RPMI7951 (cell line): ENCODE data around the gene LAMA5. TPM values are rescaled to one million over a fixed set of nuclear protein-coding genes. Genes with fewer than 3 reads are reported as not detected.

Experiments used
- DNase-seq: peaks from one replicate; pipeline ENCODE4 v3.0.0-alpha.2; 2012; ENCODE audit warnings: low read depth
- total RNA-seq: library from RNA; depleted of rRNA; stranded (reverse); fragments of >200 nt; shearing (Covaris generic); gene quantifications from 2 replicates; pipeline ENCODE4 v1.2.3, GENCODE V29; 2014

LAMA5 gene
- total RNA-seq, 1 experiment from 2014 or later: 36.6 TPM

DNA sequence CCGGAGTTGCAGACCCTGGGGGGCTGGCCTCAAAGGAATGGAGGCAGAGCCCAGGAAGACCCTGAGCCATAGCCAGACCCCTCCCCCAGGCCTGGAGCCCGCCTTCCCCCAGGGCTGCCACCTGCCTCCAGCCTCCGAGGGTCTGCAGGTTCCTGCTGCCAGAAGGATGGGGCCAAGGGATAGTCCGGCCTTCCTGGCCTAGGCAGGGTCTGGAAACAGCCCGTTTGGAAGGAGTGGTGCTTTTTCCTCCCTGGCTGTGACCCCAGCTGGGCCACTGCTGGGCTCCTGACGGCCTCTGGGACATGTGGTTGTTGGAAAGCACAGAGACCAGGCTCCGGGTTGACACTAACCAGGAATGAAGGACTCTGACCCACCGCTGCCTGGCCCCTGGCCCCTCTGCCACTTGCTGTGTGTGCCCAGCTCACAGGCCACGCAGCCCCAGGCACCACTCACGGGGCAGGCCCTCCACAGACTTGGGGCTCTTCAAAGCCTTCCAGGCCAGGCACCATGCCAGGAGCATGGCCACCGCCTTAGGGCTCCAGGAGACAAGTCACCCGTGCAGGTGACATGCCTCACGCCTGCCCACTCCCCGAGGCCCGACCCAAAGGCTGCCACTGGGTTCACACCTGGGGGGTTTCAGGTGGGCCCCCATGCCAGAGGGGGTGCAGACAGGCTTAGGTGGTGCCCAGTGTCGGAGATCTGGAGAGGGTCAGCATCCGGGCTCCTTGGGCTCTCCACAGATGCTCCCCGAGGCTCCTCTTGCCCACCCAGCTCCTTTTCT, 3.9 kb upstream of the LAMA5 start:
- no peak for DNase-seq

DNA sequence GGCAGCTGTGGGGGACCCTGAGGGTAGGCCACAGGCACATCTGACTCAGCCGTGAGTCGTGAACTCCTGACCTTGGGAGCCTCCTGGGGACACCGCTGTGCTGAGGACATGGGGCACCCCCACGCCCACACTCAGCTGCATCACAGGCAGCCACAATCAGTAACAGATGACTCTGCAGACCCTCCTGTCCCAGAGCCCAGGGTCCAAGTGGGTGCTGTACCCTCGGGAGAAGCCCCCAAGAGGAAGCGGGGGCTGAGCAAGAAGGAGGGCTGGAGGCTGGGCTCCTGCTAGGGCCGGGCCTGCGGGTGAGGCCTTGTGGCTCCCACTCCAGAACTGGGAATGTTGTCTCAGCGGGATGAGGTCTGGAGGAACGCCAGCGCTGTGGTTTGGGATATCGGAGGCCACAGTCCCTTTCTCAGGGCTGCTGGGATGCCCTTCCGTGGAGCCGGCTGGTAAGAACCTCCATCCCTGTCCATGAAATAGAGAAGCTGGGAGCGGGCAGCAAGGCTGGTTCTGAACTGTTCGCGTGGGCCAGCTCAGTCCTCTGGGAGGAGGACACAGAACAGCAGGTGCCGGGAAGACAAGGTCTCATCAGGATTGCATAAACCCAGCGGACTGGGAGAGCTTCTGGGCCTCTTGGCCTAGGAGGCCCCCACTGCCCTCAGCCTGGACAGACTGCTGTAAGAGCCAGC, 3.1 kb upstream of the LAMA5 start:
- peak; percentile 99 for DNase-seq

DNA sequence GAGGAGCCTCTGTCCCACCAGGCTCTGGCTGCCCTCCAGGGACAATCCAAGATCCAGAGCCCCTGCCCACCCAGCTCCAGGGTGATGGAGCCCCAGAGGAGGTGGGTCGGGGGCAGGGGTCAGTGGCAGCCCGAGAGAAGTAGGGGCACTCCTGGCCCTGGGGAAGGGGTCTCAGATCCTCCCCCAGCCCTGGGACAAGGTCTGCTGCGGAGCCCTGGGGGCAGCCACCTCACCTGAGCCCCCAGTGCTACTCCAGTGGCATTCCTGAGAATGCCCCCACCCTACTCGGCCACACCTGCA, 2.7 kb upstream of the LAMA5 start:
- DNase-seq: no peak

DNA sequence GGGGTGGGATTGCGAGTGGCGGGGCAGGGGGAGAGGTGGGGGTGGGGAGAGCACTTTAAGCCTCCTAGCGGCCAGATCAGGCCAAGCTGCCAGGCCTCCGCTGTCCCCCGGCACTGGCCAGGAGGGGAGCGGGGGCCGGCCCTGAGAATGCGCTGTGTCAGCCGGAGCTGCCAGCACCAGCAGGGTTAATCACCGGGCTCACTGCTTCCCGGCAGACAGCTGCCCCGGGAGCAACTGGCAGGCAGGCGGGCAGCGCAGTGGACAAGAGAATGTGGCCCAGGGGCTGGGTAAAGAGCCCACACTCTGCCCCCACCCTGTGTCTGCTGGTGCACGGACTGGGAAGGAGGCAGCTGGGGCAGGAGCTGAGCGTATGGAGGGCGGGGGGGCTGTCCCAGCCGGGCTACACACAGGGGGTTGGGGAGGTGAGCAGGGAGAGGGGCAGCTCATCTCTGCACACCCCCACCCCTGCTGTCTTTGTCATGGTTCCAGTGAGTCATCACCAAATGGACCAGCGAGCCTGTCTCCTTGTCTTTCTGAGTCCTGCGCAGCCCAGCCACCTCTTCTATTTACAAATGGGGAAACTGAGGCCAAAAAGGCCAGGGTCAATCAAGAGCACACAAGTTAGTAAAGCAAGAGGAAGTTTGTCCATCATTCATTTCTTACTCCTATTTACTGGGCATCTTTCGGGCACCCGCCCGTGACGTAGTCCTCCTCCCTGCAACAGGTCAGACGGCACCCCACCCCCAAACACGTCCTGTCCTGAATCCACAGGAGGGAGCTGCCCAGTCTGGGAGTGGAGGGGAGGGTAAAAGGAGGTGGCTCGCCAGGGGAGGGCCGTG, 2.1 kb upstream of the LAMA5 start:
- peak; percentile 93 for DNase-seq

DNA sequence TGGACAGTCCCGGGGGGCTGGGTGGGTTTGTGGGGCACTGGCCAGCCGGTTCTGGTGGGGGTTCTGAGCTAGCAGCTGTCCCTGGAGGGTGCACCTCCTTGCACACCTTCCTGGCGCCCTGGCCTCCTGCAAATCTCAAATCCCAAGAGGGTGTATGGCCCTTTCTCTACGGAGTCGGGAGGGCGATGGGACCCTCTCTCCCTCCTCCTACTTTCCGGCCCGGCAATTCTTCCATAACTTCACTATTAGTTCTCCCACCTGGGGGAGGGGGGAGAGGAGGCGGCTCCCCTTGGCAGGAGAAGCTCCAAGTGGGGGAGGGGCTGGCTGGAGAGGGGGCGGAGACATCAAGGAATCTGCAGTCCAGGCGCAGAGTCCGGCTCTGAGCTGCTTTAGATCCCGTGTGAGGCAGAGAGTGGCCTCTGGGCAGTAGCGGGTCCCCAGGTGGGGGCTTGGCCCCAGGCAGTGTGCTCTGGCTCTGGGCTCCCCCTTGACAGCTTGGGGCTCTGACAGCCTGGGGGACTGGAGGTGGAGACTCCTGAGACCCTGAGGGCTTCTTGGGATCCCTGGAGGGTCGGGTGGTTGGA, 1.4 kb upstream of the LAMA5 start:
- peak; percentile 64 for DNase-seq

DNA sequence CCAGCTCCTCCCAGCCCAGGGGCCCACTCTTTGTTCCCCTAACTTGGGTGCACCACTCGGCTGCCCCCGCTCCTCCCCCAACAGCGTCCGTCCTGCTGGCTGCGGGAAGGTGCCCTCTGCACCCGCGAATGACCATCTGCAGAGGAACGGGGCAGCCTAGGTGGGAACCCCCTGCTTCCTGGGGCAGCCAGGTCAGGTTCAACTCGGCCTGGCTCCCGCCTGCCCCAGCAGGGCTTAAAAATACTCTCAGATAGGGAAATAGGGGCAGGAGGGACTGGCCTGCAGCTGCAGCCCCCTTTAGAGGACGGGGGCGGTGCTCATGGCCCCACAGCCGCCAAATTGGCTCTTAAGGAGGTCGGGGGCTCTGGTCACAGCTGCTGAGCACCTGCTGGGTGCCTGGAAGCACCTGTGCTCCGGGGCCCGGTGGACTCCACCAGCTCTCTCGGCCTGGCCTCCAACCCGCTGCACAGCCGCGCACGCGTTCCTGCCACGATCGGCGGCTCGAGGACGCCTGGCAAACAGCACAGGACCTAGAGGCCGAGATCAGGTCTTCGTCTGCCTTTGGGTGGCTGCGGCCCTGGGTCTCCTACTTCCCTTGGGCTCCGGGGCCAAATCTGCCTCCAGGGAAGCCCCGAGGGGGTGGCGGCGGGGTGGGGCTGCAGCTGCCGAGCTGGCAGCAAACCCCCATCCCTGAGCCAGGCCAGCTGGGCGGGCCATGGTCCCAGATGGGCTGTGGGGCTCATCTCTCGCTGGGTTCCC, 700 bp upstream of the LAMA5 start:
- DNase-seq: peak; percentile 46

DNA sequence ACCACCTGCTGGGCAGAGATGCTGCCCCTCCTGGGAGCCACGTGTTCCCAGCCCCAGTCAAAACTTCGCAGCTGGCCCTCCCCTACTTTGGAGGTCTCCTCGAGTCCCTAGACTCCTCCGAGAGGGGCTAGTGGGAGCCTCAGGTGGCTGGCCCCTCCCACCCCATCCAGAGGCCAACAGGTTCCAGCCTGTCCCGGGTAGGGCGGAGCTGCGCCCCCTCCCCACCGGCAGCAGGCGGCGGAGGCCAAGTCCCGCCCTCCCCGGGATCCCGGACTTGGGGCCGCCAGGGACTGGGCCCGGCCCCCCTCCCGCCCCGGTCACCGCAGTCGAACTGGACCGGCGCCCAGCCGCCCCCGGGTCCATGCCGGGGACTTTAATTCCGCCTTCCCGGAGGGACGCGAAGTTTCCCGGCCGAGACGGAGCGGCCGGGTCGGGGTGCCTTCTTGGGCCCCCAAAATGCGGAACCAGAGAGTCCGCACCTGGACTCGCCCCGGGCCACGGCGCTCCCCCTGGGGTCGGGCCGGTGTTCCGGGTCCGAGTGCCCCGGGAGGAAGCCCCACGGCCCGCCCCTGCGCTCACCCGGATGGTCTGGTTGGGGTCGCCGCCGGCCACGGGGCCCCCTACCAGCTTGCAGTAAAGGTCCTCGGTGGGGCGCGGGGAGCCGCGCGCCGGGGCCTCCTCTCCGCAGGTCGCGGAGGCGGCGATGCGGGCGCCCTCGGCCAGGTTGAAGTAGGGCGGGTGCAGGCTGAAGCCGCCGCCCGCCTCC, 559 bp downstream of the LAMA5 start:
- no peak for DNase-seq

DNA sequence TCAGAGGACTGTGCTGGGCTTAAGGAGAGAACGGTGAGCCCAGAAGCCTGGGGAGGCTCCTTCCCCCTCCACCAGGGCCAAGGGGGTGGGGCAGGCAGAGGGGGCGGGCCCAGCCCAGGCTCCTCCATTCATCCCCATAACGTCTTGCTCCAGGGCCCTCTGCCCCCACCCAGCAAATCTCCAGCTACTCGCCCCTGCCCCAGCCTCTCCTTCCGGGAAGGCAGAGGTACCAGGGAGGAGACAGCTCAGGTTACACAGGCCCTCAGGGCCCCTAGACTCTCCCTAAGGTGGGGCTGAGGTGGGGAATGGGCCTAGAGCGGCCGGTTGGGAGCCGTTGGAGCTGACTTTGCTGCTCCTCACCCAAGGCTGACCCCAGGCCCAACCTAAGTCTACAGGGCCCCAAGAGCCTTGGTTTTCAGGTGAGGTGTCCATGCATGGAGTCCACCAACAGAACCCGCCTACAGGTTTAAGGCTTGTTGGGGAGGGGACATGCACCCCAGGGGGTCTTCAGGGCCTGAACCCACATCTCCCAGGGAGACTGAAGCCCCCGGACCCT, 1.2 kb downstream of the LAMA5 start:
- peak; percentile 75 for DNase-seq

DNA sequence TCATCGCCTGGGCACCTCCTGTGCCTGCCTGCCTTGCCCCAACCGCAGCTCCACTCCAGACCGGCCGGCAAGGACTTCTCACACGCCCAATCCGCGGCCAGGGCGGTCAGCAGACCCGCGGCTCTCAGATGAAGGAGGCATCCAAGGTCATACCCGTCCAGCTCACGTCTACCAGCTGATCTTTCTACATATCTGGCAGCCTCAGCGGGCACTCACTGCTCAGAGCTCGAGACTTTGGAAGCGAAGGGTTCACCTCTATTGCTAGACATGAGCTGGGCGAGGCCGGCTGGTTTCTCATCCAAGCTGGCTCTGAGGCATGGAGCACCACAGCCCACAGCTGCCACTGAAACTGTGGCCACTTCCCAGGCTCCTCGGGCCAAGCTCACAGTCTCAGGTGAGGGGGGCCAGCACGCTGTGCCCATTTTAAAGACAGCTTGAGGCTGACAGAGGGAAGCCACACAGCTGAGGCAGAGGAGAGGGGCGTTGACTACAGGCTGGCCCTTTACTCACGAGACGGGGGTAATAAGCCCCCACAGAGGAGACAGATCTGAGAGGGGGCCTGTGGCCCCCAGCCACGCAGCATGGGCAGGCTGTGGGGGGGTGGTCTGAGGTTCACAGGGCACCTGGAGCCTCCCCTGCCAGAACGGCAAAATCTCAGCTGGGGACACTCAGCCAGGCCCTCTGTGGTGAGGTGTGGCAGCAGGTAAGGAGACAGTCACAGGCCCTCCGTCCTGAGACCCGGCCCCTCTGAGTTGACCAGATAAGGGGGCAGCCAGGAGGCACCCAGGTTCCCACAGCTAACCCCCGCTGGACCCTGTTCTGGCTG, 2.0 kb downstream of the LAMA5 start:
- peak; percentile 56 for DNase-seq

DNA sequence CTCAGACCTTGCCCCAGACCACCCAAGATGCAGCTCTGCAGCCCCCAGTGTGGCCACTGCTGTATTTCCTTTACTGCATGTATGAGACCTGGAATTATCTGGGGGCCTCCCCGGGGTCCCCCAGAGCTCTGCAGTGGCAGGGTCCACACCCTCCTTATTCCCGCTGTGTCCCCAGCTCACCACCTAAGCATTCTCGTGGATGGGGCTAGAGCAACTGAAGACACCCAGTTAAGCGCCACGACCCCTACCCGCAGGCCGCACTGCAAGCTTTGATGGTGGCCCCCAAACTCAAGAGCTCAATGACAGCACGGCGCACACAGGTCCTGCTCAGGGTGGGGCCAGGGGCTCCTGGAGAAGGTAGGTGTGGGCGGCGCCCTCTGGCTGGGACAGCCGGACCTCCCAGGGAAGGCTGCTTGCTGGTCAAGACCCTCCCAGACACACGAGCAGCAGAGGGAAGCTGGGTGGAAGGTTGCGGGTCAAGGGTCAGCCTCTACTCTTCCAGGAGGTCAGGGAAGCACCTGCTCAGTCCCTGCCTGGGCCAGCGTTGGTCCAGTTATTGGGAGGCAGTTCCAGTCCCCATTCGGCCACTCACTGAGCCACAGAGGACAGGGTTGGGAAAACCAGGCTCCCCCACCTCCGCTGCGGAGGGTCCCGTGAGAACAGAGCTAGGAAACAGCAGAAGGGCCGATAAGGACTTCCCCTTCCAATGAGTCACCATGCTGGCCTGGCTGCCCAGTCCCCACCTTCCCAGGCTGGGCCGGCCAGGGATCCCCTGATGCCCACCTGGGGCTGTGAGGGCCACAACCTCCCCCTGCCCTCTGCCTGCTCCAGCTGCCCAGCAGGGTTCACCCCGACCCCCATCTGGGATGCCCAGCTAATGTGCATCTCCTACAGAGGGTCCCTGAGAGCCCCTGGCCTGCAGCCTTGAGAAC, 2.9 kb downstream of the LAMA5 start:
- peak; percentile 64 for DNase-seq

DNA sequence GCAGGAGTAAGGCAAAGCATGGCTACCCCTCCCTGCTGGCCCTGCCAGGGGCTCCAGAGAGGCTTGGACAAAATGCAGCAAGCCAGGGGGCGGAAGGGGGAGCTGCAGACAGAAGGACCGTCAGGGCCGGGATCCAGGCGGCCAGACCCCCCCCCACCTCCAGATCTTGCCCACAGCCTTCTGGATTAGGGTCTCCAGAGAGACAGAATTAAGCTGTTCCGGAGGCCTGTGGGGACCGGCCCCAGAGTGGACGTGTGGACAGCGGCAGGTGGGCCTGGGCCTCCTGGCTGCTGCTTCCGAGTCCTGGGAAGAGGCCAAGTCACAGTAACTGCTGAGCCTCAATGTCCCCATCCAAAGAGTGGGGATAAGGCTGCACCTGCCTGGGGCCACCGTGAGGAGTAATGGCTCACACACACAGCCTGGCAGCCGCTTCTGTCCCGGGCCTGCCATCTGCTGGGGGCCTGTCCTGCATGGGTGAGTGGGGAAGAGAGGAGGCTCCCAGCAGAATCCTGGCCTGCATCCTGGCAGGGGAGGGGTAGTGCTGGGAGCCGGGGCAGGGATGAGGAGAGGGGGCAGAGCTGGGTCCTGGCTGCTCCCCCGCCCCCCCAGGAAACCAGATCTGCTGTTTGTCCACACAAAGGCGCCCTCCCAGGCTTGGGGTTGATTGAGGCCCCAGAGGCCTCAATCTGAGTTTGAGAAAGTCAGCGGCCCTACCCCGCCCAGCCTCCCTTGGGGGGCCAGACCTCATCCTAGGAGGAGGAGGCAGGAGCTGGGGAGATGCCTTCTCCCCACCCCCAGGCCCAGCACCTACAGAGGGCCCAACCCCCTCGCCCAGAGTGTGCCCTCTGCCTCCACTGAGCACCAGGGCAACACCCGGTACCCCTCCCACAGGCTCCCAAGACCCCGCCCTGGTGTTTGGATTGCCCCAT, 3.9 kb downstream of the LAMA5 start:
- no peak for DNase-seq

DNA sequence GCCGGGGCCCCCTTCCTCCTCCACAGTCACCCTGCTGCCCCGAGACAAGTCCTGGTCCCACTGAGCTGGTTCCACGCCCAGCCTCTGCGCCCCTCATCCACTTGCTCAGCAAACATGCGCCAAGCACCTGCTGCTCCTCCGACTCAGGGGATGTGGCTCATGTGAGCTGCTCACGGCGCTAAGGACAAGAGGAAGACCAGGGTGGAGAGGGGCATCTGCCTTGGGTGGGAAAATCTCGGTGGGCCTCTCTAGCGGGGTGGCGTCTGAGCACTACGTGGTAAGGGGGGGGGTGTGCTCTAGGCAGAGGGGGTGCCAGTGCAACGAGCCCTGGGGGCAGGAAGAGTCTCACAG, 4.5 kb downstream of the LAMA5 start:
- no peak for DNase-seq

DNA sequence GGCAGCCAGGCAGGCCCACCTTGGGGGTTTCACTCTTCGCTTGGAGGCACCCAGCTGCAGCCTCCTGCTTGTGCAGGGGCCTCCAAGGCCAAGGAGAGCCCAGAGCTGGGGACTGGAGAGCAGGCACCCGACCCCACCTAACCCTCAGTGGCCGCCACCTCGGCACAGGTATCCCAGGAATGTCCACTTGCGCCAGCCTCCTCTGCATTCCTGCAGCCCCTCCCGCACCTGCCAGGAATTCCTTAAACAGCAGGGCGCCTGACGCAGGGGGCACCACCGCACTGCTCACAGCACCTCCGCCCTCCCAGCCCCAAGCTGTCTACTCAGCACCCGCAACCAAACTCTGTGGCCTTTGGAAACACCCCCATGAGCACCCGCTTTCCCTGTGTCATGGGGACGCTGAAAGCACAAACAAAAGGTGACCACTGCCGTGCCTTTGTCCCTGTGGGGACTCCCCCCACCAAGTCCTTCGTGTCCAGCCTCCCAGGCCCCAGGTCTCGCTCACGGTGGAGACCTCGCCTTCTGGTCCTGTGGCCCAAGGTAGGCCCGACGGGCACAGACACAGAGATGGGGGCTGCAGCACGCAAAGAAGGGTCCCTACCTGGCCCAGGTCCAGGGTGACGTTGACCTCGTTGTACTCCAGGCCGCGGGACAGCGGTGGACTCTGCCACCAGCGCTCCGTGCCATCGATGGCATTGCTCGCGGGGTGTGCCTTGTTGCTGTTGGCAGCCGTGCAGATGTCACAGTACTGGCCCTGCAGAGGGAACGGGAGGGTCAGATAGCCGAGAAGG, 5.1 kb downstream of the LAMA5 start:
- DNase-seq: no peak

DNA sequence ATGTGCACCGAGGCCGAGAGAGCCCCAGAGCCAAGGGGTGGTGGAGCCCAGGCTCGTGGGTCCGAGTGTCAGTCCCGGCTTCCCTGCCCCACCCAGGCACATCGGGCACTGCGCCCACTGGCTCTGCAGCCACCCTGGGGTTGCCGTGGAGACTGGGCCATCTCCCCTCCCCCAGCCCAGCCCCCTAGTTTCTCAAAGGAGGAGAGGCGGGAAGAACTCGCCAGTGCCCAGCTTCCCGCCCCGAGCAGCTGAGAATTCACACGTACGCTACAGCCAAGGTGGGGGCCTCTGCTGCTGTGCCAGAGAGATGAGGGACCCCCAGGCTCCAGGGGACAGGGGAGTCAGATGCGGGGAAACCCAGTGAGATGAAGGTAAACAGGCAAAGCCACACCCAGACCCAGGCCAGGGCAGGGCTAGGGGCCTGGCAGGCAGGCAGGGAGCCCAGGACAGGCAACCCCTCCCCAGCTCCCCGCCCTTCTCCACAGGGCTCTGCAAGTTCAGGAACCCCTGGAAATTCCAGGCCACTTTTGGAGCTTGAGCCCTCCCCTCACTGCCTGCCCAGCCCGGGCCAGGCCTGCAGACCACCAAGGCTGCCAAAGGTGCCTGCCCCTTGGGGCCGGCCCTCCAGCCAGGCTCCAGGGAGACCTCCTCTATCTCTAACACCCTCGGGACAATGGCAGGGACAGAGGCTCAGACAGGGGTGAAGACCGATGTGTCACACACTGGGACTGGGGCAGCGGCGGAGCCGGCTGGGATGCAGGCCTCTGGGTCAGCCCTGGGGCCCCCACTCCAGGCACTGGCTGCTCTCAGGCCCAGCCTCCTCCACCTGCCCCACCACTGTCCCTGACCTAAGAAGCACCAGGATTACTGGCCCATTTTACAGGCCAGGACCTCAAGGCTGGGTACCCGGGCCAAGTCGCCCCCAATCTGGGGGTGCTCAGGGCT, 6.0 kb downstream of the LAMA5 start:
- DNase-seq: no peak

DNA sequence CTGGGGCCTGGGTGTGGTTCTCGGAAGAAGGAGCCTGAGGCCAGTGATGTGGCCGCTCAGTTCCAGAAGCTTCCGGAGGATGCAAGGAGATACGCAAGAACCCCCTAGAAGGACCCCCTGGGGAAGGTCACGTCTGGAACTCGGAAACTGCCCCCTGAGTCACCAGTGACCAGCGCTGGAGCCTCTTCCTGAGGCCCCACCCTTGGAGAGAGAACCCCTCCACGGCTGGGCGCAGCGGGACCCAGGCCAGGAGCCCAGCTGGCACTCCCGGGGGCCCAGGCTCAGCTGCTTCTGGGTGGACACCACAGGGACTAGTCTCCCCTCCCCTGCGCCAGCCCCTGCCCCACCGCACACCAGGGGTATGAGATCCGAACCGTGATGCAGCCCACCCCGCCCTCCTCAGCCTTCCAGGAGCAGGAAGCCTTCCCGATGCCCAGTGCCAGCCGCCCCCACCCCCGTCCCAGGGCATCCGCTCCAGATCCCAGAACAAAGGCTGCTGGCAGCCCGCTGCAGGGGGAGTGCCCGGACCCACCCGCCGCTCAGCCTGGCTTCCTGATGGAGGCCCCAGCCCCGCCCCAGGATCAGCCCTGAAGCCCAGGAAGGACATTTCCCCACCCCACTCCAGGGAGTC, 7.5 kb downstream of the LAMA5 start:
- peak; percentile 100 for DNase-seq
